NCI-H2107 (cell line): Measurements from ENCODE around the gene EFTUD2.

ENCODE experiments used
- DNase-seq: peaks from one replicate; lab custom pipeline; 2025; lab: John Stamatoyannopoulos, UW

Gene EFTUD2

GRCh38 chr17:44925731-44926697 lies 26.8 kb upstream of the EFTUD2 start:
- DNase-seq = no peak

DNA sequence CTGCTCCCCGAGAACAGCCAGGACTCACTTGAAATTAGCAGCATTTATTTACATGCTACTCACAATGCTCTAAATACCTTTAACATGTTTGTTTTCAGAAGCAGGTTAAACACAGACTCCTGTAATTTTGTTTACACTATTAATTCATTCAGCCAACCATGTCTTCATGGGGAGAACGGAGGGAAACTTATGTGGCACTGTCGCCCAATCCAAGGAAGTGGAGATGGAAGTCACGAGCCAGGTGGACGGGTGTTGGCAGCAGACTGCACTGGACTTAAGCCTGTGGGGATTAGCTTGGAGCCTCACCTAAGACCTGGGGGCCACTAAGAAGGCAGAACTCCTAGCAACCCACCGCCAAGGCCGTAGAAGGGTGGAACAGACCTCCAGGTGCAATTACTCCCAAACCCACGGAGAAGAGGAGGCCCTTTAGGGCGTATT lies 24.9 kb upstream of the EFTUD2 start:
- DNase-seq = no peak

DNA sequence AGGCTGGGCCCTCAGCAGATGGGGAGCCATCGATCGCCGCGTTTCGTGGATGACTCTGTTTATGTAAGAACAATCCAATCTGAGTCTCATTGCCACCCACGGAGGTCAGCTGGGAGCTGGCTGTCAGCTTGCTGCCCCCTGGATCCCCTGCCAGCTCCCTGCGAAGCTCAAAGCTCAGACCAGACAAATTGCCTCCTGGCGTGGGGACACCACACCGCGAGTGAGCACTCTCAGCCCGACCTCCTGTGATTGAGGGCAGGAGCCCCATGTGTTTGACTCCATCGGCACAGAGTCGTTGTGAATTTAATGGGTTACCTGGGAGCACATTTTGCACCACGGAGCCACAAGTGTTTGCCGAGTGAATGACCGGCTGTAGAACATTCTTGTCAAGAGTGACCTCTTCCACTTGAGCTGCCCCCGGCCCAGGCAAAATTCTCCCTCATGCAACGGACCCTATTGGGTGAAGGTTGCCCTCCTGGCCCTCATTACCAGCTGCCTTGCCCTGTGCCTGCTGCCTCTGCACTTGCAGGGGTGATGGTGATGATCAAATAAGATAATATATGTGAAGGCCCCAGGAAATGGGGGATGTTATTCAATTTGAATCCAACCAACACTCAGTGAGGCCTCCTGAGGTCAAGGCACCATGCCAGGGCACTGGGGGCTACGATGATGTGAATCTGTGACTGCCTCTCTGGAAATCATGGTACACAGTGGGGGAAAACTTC lies 23.7 kb upstream of the EFTUD2 start:
- no peak for DNase-seq

DNA sequence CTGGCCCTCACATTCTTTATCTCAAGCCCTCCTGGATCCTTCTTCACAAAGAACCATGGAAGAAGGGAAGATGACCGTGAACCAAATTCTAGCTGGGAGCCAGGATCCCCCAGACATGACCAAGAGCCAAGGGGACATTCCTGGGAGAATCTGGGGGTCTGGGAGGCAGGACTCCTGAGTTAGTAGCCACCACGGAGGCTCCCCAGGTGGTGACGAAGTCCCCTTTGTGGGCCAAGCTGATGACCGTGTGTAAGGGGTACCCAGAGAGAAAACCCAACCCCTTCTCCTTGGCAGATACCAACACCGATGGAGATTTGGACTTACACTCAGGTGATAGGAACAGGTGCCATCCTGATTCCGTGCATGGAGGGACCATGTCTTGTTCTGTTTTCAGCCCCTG lies 22.9 kb upstream of the EFTUD2 start:
- DNase-seq = no peak

- DNase-seq = no peak
Measured at GRCh38 chr17:44921122-44921882, 22.1 kb upstream of the EFTUD2 start.

- DNase-seq = no peak
Measured at GRCh38 chr17:44920565-44920940, 21.3 kb upstream of the EFTUD2 start.

DNA sequence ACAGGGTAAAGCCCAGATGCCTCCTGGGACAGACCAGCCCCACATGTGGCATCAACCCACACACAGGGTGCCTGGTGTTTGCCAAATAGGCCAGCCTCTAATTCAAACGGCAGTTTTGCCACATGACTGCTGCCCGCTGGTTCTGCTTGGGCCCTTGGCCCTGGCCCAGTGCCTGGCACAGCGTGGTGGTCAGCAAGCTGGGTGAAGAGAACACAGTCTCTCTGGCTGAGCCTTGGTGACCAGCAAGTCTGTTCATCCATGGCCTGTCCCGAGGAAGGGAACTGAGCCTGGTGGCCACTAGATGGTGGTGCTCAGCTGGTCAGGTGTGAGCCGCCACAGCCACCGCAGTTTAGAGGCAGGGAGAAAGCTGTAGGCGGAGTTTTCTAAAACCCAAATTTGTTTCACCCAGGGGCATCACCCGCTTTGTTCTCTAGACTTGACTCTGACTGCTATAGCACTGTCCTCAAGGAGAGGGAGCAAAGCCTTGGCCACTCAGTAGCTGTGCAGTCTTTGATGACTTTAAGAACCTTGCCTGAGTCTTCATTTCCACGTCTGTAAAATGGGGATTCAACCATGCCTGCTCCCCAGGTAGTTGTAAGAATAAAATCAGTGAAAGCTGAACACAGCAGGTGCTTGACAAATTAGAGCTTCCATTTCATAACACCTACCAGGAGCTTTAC lies 20.8 kb upstream of the EFTUD2 start:
- DNase-seq = no peak

DNA sequence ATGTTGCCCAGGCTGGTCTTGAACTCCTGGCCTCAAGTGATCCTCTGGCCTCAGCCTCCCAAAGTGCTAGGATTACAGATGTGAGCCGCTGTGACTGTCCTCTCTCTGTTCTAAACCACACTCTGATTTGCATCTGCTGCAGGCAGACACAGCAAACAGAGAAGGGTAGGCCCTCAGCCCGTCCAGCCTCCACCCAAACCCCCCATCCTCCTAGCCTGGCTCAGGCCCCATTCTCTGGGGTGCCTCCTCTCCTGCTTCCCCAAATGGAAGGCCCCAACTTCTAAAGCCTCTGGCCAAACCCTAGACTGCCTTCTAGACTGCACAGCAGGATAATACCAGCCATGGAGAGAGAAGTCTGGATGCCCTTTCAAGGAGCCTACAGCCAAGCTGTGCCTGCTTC lies 20.2 kb upstream of the EFTUD2 start:
- no peak for DNase-seq

- DNase-seq = no peak
Measured at GRCh38 chr17:44918006-44918405, 18.8 kb upstream of the EFTUD2 start.

GRCh38 chr17:44917456-44917855 lies 18.2 kb upstream of the EFTUD2 start:
- DNase-seq = no peak

- DNase-seq = no peak
Measured at GRCh38 chr17:44916781-44917241, 17.6 kb upstream of the EFTUD2 start.

DNA sequence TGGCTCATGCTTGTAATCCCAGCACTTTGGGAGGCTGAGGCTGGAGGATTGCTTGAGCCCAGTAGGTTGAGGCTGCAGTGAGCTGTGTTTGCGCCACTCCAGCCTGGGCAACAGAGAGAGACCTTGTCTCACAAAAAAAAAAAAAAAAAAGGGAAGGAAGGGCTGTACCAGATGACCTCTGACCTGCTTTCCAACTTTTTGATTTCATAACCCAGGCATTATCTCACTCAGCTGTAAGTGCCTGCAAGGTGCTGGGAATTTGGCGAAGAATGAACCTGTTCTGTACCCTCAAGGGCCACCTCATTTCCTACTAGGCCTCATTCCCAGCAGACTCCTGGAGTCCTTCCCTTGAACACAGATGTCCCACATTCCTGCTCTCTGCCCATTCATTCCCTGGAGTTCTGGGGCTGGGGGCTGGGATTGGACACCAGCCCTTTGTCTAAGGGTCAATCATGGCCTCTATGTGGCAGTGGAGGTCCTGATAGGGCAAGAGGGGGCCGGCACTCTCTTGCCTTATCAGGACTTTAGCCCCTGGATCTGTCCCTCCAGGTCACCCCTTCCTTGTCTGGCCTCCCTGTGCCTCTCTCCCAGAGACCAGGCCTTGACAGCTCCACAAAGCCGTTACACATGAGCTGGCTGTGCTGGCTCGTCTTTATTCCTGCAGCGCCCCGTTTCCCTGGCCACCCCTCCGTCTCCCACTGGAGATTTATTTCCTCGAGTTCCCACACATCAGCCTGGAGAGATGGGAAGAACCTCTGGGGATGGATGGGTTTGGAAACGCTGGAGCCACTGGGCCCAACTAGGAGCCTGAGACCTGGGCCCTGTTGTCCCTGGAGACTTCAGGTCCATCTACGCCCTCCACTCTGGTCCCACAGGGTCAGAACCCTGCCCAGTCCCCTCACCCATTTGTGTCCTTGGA lies 16.9 kb upstream of the EFTUD2 start:
- no peak for DNase-seq

GRCh38 chr17:44915321-44915726 lies 16.1 kb upstream of the EFTUD2 start, which contains the start of gene GFAP:
Gene GFAP (minus strand): TSS chr17:44915500. CDS start chr17:44915486, 14 bp downstream.
- DNase-seq = no peak

- DNase-seq = no peak
Measured at GRCh38 chr17:44914698-44915271, 15.5 kb upstream of the EFTUD2 start.

GRCh38 chr17:44914148-44914547 lies 14.9 kb upstream of the EFTUD2 start:
- no peak for DNase-seq

DNA sequence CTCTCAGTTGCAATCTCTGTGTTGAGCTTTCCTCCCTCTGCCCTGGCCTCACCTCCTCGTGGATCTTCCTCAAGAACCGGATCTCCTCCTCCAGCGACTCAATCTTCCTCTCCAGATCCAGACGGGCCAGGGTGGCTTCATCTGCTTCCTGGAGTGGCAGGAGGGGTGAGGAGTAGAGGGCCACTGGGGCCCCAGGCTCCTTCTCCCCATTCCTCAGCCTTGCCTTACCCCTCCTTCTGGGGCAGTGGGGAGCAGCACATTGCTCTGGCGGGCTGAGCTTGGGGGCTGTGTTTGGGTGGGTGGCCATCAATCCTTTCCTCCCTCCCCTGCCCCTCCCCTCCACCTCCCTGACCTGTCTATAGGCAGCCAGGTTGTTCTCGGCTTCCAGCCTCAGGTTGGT lies 14.4 kb upstream of the EFTUD2 start:
- DNase-seq = no peak

- DNase-seq = no peak
Measured at GRCh38 chr17:44912763-44913544, 13.7 kb upstream of the EFTUD2 start.

GRCh38 chr17:44911133-44912001 lies 12.1 kb upstream of the EFTUD2 start:
- no peak for DNase-seq
